HL-60 (cell line): ENCODE data around the gene LRRK1.

Experiments
- DNase-seq, 2 experiments: peaks; one replicate each; pipeline ENCODE4 v3.0.0-alpha.2; 2010 to 2020; ENCODE audit warnings: low read depth in 1 of 2, low spot score in 1 of 2
- H3K27ac ChIP-seq: fragments of 250-450 bp; sonication (Bioruptor Pico); replicated peaks from 2 replicates; pipeline ENCODE4 v1.5.1; 2020; ENCODE audit warnings: mild to moderate bottlenecking, moderate library complexity
- H3K27me3 ChIP-seq: fragments of 250-450 bp; sonication (Bioruptor Pico); 2 replicates; pipeline ENCODE4 v1.5.1; 2021; ENCODE audit warnings: mild to moderate bottlenecking, moderate library complexity; ENCODE audit not compliant: insufficient read depth, poor library complexity, severe bottlenecking
- H3K4me3 ChIP-seq: replicated peaks from 2 replicates; pipeline ENCODE4 v1.5.1; 2011; ENCODE audit warnings: mild to moderate bottlenecking, control low read depth, low read length; ENCODE audit not compliant: insufficient read depth
- GABPA ChIP-seq: IDR thresholded peaks from 2 replicates; pipeline ENCODE4 v1.6.1; 2012; ENCODE audit warnings: low read depth
- POLR2AphosphoS5 ChIP-seq: IDR thresholded peaks from 2 replicates; pipeline ENCODE4 v1.6.1; 2012; ENCODE audit warnings: low read depth
- SPI1 ChIP-seq: IDR thresholded peaks from 2 replicates; pipeline ENCODE4 v1.6.1; 2012; ENCODE audit warnings: low read depth, mild to moderate bottlenecking, borderline replicate concordance
- TF ChIP-seq, protein P1 (sequence below): IDR thresholded peaks from 2 replicates; pipeline ENCODE4 v1.6.1; 2012; ENCODE audit warnings: low read depth; ENCODE audit not compliant: insufficient replicate concordance
- TF ChIP-seq, protein P2 (sequence below): IDR thresholded peaks from one replicate; pipeline ENCODE4 v1.5.1; 2011; ENCODE audit warnings: low read length, control low read depth, inconsistent platforms; ENCODE audit not compliant: insufficient read depth

LRRK1 gene

DNA sequence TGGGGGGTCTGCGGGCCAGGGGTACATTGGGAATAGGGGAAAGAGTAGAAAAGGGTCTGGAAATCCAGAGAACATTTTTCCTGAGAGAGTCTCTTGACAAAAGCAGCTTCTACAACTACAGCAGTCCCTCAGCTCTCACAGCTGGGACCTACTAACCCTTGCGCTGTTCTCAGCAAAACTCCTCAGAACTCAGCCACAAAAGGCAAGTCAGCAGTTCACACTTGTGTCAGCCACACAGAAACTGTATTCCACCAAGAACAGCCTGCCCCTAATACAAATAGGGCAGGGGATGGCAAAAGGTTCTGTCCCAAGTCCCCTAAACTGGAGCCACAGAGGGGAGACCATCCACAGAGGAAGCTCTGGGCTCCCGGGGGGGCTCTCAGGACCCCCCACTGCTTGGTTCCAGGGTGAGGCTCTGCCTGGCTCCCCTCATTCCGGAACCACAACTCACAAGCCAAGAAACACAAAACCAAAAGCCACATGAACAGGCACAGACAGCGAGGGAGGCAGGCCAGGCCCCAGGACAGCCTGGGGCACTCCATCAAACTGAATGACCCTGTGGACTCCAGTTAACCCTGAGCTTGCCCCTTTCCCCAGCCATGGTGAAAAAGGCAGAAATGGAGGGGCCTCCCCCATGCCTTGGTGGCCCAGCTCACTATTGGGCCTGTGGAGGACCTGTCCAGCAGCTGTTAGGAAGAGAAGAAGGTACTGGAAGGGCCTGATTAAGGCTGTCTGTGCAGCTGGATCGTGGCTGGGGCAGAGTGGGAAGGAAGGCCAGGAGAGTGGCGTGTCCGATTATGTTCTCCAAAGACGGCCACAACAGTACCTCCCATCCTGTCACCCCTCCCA lies 170.6 kb downstream of the LRRK1 start:
- Histone ChIP-seq H3K4me3 (no peak overlapping the region), H3K27ac (no peak overlapping the region), H3K27me3 (no peaks in the 10 kb centered on the region)
- DNase-seq = no peak
- TF ChIP-seq SPI1 (no peak), GABPA (no peak), POLR2AphosphoS5 (no peak)
- TF ChIP-seq, protein P1, sequence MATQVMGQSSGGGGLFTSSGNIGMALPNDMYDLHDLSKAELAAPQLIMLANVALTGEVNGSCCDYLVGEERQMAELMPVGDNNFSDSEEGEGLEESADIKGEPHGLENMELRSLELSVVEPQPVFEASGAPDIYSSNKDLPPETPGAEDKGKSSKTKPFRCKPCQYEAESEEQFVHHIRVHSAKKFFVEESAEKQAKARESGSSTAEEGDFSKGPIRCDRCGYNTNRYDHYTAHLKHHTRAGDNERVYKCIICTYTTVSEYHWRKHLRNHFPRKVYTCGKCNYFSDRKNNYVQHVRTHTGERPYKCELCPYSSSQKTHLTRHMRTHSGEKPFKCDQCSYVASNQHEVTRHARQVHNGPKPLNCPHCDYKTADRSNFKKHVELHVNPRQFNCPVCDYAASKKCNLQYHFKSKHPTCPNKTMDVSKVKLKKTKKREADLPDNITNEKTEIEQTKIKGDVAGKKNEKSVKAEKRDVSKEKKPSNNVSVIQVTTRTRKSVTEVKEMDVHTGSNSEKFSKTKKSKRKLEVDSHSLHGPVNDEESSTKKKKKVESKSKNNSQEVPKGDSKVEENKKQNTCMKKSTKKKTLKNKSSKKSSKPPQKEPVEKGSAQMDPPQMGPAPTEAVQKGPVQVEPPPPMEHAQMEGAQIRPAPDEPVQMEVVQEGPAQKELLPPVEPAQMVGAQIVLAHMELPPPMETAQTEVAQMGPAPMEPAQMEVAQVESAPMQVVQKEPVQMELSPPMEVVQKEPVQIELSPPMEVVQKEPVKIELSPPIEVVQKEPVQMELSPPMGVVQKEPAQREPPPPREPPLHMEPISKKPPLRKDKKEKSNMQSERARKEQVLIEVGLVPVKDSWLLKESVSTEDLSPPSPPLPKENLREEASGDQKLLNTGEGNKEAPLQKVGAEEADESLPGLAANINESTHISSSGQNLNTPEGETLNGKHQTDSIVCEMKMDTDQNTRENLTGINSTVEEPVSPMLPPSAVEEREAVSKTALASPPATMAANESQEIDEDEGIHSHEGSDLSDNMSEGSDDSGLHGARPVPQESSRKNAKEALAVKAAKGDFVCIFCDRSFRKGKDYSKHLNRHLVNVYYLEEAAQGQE = no peak
- TF ChIP-seq, protein P2, sequence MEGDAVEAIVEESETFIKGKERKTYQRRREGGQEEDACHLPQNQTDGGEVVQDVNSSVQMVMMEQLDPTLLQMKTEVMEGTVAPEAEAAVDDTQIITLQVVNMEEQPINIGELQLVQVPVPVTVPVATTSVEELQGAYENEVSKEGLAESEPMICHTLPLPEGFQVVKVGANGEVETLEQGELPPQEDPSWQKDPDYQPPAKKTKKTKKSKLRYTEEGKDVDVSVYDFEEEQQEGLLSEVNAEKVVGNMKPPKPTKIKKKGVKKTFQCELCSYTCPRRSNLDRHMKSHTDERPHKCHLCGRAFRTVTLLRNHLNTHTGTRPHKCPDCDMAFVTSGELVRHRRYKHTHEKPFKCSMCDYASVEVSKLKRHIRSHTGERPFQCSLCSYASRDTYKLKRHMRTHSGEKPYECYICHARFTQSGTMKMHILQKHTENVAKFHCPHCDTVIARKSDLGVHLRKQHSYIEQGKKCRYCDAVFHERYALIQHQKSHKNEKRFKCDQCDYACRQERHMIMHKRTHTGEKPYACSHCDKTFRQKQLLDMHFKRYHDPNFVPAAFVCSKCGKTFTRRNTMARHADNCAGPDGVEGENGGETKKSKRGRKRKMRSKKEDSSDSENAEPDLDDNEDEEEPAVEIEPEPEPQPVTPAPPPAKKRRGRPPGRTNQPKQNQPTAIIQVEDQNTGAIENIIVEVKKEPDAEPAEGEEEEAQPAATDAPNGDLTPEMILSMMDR = no peak

- TF ChIP-seq GABPA (no peak), POLR2AphosphoS5 (no peak), SPI1 (no peak)
- TF ChIP-seq, protein P1 = no peak
- TF ChIP-seq, protein P2 = no peak
- Histone ChIP-seq H3K4me3 (no peak overlapping the region), H3K27ac (no peak overlapping the region), H3K27me3 (no peaks in the 10 kb centered on the region)
- DNase-seq = no peak
Observed at GRCh38 chr15:101090428-101090790, 171.3 kb downstream of the LRRK1 start.

DNA sequence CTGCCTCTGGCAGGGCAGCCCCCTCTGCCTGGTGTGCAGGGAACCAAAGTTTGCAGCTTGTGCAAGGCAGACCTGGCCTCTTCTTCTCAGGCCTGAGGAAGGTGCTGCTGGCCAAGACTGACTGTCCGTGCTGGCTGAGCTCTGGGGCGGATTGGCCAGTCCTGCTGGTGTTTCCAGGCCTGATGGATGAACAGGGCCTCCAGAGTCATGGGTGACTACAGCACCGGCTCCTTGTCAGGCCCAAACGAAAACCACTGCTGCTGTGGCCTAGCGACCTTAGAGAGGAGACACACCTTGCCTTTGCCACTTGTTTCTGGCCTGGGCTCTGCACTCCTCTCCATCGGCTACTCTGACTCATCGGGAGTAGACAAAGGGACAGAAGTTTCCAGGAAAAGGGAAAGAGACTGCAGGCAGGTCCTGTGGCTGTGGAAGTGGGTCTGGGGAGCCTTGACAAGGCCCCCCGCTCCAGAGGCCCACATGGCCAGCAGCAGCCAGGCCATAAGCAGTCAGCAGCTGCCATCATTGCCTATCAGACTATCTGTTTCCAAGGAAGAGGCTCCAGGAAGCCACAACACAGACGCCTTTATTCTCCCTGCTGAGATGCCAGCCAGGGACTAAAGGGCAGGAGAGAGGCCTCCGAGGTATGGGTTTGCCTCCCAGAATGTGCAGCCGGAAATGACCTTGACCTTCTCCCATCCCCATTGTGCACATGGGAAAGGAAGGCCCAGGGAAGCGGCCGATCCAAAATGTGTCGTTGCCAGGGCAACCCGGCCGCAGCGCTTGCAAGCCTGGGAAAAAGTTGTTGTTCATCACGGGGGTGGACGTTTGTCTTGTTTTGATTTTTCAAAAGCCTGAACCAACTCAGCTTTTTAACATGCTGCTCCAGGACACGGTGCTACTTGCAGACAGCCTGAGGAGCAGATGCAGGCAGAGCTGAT lies 172.2 kb downstream of the LRRK1 start:
- no peak for DNase-seq
- Histone ChIP-seq H3K27me3 (no peaks in the 10 kb centered on the region), H3K4me3 (no peak overlapping the region), H3K27ac (no peak overlapping the region)
- TF ChIP-seq GABPA = no peak
- TF ChIP-seq POLR2AphosphoS5 = no peak
- TF ChIP-seq, protein P1 = no peak
- no peak for TF ChIP-seq SPI1
- TF ChIP-seq, protein P2 = no peak
